ENCODE data around the gene PLEKHG4B. TPM values are rescaled to one million over a fixed set of nuclear protein-coding genes. Genes with fewer than 3 reads are reported as not detected.

The PLEKHG4B gene
- total RNA-seq, 2 experiments from 2014 or later = not detected

DNA sequence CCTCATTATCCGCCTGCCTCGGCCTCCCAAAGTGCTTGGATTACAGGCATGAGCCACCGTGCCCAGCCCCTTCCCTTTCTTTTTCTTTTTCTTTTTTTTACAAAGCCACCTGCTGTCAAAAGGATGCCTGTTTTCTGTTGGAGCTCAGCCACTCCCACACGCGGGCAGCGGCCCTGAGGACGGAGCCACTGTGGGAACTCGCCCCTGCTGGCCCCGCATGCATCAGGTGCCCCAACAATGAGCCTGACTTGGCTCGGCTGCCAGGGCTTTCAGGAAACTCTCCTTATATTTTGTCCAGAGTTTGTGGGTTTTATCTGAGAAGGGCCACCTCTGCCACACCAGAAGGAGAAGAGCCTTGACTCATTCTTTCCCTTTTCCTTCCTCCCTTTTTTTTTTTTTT, 62.3 kb downstream of the PLEKHG4B start:
- Mint-ChIP-seq H3K9me3 (no peaks in the 10 kb centered on the region), H3K4me1 (ENCODE audit: low read depth) (no peaks in the 10 kb centered on the region), H3K27me3 (no peaks in the 10 kb centered on the region), H3K27ac (no peak overlapping the region), H3K4me3 (no peak overlapping the region), H3K36me3 (ENCODE audit: low read depth) (no peaks in the 10 kb centered on the region)
- ATAC-seq = no peak
- CTCF ChIA-PET = no interaction called here
- no peak for DNase-seq
- POLR2A ChIA-PET = no interaction called here
- TF ChIP-seq, protein P1, sequence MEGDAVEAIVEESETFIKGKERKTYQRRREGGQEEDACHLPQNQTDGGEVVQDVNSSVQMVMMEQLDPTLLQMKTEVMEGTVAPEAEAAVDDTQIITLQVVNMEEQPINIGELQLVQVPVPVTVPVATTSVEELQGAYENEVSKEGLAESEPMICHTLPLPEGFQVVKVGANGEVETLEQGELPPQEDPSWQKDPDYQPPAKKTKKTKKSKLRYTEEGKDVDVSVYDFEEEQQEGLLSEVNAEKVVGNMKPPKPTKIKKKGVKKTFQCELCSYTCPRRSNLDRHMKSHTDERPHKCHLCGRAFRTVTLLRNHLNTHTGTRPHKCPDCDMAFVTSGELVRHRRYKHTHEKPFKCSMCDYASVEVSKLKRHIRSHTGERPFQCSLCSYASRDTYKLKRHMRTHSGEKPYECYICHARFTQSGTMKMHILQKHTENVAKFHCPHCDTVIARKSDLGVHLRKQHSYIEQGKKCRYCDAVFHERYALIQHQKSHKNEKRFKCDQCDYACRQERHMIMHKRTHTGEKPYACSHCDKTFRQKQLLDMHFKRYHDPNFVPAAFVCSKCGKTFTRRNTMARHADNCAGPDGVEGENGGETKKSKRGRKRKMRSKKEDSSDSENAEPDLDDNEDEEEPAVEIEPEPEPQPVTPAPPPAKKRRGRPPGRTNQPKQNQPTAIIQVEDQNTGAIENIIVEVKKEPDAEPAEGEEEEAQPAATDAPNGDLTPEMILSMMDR (IDR thresholded peaks at IDR 0.05) = no peak
- intact Hi-C loops (cut with micrococcal nuclease) = no loop called here

DNA sequence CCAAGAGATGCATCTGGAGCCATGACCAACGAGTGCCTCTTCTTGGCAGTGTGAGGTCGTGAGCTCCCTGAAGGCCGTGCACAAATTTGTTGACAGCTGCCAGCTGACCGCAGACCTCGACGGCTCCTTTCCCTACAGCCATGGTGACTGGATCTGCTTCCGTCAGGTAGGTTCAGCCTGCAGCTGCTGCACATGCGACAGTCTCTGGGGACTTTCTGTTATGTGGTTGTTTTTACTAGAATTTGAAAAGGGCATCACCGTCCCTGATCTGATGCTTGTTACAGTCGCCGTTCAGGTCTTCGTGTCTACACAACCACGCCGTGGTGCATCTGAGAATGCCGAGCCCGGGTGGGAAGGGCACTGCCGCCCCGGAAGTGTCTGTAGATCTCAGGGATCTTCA, 62.9 kb downstream of the PLEKHG4B start:
- H3K27ac Mint-ChIP-seq = no peak overlapping the region
- no peaks in the 10 kb centered on the region for H3K9me3 Mint-ChIP-seq
- ChIA-PET CTCF (no interaction called here), POLR2A (no interaction called here)
- H3K27me3 Mint-ChIP-seq = peaks cover 1% of the 10 kb centered on the region
- ATAC-seq = no peak
- TF ChIP-seq, protein P1 (IDR thresholded peaks at IDR 0.05) = no peak
- intact Hi-C loops (cut with micrococcal nuclease) = no loop called here
- H3K4me3 Mint-ChIP-seq = no peak overlapping the region
- H3K4me1 Mint-ChIP-seq (ENCODE audit: low read depth) = no peaks in the 10 kb centered on the region
- no peak for DNase-seq
- no peaks in the 10 kb centered on the region for H3K36me3 Mint-ChIP-seq (ENCODE audit: low read depth)

- H3K4me3 Mint-ChIP-seq = no peak overlapping the region
These were observed 63.9 kb downstream of the PLEKHG4B start for GRCh38 chr5:155651-156410.

GRCh38 chr5:156411-157072, 64.6 kb downstream of the PLEKHG4B start:
- DNase-seq (no peak), ATAC-seq (no peak)
- Mint-ChIP-seq H3K4me3 (no peak overlapping the region), H3K27ac (no peak overlapping the region), H3K4me1 (ENCODE audit: low read depth) (no peaks in the 10 kb centered on the region), H3K36me3 (ENCODE audit: low read depth) (no peaks in the 10 kb centered on the region), H3K27me3 (peaks cover 6% of the 10 kb centered on the region), H3K9me3 (no peaks in the 10 kb centered on the region)
- intact Hi-C loops (cut with micrococcal nuclease) = no loop called here
- POLR2A ChIA-PET = no interaction called here
- TF ChIP-seq, protein P1 (IDR thresholded peaks at IDR 0.05) = no peak
- CTCF ChIA-PET = no interaction called here

More at GRCh38 chr5:155651-156410, 63.9 kb downstream of the PLEKHG4B start:
- POLR2A ChIA-PET = no interaction called here
- TF ChIP-seq, protein P1 (IDR thresholded peaks at IDR 0.05) = no peak
- CTCF ChIA-PET = no interaction called here
- DNase-seq (no peak), ATAC-seq (no peak)
- no peaks in the 10 kb centered on the region for H3K4me1 Mint-ChIP-seq (ENCODE audit: low read depth)
- peaks cover 6% of the 10 kb centered on the region for H3K27me3 Mint-ChIP-seq
- H3K9me3 Mint-ChIP-seq = no peaks in the 10 kb centered on the region
- no peak overlapping the region for H3K27ac Mint-ChIP-seq
- H3K36me3 Mint-ChIP-seq (ENCODE audit: low read depth) = no peaks in the 10 kb centered on the region
- intact Hi-C loops (cut with micrococcal nuclease) = no loop called here

GRCh38 chr5:157126-157715, 65.3 kb downstream of the PLEKHG4B start:
- Mint-ChIP-seq H3K27me3 (peaks cover 6% of the 10 kb centered on the region), H3K36me3 (ENCODE audit: low read depth) (no peaks in the 10 kb centered on the region), H3K4me1 (ENCODE audit: low read depth) (no peaks in the 10 kb centered on the region), H3K4me3 (no peak overlapping the region), H3K9me3 (no peaks in the 10 kb centered on the region), H3K27ac (no peak overlapping the region)
- no peak for ATAC-seq
- intact Hi-C loops (cut with micrococcal nuclease) = no loop called here
- ChIA-PET CTCF (no interaction called here), POLR2A (no interaction called here)
- no peak for DNase-seq
- TF ChIP-seq, protein P1 (IDR thresholded peaks at IDR 0.05) = no peak

Data from activated CD8-positive, alpha-beta T cell treated with anti-CD3 and anti-CD28 coated beads for 36 hours (primary cell).